ENCODE measurements around the gene HCK.

GRCh38 chr20:32063695-32064094 lies 11.7 kb downstream of the HCK start:
- TF ChIP-seq YY1 (IDR thresholded peaks at IDR 0.05; ENCODE audit: insufficient read depth, insufficient read length) (no peak), SUZ12 (IDR thresholded peaks at IDR 0.05; ENCODE audit: extremely low read depth, insufficient read depth, insufficient read length) (no peak)
